Occipital lobe (tissue), 2 donors: ENCODE results near the gene CTLA4. TPM values are rescaled to one million over a fixed set of nuclear protein-coding genes. Genes with fewer than 3 reads are reported as not detected.

Experiments
- DNase-seq: peaks from one replicate; lab custom pipeline; 2025; lab: John Stamatoyannopoulos, UW
- total RNA-seq: library from RNA; depleted of rRNA; stranded (reverse); fragments of >200 nt; gene quantifications from one replicate; pipeline ENCODE4 v1.2.3, GENCODE V29; 2014

CTLA4 gene
- total RNA-seq, 1 donor from 2014 or later: not detected

GRCh38 chr2:203890733-203891132 lies 23.2 kb downstream of the CTLA4 start:
- DNase-seq: no peak

DNA sequence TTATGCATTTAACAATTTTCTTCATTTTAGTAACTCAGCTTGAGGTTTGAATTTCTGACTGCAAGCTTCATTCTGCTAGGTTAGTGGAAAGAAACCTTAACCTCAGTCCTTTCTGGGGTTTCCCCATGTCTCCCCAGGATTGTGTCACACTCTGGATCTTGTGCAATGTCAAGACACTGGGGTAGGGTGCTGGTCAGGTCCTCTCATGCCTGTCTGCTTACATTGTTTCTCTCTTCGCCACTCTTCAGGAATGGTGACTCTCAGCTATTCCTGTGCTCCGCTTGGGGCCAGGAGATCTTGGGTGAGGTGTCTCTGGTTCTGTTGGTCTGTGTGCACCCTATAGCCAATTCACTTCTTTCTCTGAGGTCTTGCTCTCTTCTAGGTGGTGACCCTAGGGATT lies 23.9 kb downstream of the CTLA4 start:
- no peak for DNase-seq

- no peak for DNase-seq
Observed at GRCh38 chr2:203892207-203892606, 24.6 kb downstream of the CTLA4 start.

- DNase-seq: no peak
Observed at GRCh38 chr2:203893401-203893800, 25.8 kb downstream of the CTLA4 start.

DNA sequence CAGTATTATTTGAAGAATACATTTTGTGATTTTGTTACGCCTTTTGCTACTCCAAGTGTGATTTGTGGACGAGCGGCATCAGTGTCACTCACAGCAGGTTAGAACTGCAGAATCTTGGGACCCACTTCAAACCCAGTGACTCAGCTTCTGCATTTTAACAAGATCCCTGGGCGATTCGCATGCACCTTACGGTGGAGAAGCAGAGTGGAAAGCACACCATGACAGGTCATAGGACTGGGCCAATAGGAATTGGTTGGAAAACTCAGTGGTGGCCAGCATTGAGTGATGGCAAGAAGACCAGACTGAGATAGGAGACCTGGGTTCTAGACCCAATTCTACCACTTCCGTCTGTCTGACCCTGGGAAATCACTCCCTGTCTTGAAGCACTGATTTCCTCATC lies 26.3 kb downstream of the CTLA4 start:
- no peak for DNase-seq

DNA sequence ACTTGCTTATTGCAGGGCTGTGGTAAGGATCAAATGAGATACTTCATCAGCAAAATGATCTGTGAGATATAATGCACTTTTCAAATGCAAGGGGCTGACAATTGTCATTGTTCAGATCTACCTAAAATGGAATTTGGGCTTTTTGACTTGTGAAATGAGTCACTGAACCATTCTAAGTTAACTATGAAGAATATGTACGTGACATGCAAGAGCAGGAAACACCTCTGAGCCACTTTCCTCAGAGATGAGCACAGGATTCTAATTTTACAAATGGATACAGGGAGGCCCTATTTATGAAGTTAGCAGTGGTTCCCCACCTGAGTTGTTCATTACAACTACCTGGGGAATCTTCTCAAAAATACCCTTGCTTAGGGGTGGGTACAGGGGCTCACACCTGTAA lies 26.7 kb downstream of the CTLA4 start:
- DNase-seq: no peak

DNA sequence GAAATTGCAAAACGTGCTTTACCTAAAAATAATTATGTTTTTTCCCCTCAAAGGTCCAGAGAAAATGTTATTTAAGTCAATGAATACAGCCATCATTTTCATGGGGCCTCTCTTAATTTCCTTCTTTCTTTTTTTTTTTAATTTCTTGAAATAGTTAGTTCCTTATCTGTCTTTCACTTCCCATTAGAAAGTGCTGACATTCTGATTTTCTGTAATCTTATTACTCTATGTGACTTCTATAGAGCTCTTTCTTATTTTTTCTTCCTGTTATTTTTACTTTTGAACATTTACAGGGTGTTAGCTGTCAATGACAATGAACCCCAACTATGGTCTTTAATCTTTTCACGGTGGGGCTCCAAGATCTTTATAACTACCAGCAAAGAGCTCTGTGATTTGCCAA lies 30.0 kb downstream of the CTLA4 start:
- DNase-seq: no peak

GRCh38 chr2:203898657-203899056 lies 31.1 kb downstream of the CTLA4 start:
- DNase-seq: no peak

DNA sequence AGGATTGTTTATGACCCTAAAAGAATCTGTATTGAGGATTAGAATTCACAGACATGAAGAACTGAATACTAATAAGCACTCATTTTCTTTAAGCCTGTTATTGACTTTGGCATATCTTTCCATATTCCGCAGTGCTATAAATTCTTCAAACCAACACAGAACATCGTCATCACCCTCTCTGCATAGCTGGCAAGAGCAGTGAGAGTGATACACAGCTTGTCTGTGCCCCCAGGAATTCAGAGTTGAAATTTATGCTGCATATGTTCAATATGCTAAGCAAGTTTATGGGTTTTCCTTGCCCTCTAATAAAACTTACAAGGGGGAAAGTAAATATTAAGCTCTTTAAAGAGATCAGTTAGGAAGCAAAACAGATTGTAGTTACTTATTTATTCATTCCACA lies 32.7 kb downstream of the CTLA4 start:
- DNase-seq: no peak

- no peak for DNase-seq
Observed at GRCh38 chr2:203904022-203904421, 36.5 kb downstream of the CTLA4 start.

DNA sequence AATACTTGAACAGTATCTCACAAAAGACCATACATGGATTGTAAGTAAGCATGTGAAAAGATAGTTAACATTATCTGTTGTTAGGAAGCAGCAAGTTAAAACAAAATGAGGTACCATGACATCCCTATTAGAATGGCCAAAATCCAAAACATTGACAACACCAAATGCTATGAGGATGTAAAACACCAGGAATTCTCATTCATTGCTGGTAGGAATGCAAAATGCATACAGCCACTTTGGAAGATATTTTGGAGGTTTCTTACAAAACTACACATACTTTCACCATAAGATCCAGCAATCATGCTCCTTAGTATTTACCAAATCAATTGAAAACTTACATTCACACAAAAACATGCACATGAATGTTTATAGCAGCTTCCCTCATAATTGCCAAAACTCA lies 38.1 kb downstream of the CTLA4 start:
- no peak for DNase-seq

DNA sequence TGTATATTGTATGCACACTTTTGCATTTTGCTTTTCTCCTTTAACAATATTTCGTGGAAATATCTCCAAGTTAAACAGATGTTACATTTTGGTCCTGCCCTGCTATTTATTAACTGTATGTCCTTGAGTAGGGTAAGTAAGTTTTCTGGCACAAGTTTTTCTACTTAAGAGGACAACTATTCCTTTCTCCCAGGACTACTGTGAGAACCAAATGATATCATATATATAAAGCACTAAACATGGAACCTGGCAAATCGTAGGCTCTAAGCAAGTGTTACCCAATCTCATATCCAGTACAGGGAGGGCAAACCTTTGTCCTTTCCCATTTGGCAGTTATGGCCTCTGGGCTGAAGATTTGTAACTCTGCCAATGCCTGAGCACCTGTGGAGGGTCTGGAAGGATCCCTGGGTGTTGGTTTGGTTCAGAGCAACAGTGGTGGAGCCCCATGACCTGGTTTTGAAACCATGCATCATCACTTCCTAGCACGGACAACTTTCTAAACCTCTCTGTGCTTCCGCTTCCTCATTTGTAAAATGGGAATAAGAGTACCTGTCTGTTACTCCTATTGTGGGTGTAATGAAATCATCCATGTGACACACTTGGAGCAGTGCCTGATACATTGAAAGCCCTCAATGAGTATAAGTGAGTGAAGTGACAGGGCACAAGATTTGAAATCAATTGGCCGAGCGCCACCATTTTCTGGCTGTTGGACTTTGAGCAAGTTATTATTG lies 40.7 kb downstream of the CTLA4 start:
- no peak for DNase-seq

- DNase-seq: no peak
Observed at GRCh38 chr2:203908797-203909185, 41.2 kb downstream of the CTLA4 start.

DNA sequence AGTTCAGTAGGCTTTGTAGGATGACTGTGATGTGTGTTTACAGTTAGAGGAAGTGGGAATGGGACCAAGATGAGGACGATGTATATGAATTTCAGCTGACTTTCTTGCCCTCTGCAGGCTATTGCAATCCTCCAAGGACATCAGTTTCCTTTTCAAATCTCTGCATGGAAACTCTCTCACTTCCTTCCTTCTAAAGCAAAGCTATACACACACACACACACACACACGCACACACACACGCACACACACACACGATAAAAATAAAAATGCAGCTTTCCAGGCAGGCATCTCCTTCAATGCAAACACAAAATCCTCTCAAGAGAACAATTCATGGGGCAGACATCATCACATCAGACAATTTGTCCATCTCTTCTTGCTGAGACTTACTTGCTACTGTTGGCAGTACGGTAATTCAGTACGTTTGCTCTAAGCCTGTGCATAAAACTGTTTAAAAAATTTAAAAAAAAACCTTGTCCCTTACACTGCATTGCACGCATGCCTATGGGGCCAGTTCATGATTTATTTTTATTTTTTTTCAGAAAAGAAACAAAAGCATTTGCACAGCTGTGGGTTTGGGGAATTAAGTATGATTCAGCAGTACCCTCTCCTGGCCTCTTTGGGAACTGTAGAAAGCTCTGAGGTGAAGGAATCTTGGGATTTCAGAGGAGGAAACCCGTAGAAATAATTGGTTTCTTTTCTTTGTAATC lies 41.8 kb downstream of the CTLA4 start:
- DNase-seq: no peak

GRCh38 chr2:203909974-203910373 lies 42.4 kb downstream of the CTLA4 start:
- no peak for DNase-seq

DNA sequence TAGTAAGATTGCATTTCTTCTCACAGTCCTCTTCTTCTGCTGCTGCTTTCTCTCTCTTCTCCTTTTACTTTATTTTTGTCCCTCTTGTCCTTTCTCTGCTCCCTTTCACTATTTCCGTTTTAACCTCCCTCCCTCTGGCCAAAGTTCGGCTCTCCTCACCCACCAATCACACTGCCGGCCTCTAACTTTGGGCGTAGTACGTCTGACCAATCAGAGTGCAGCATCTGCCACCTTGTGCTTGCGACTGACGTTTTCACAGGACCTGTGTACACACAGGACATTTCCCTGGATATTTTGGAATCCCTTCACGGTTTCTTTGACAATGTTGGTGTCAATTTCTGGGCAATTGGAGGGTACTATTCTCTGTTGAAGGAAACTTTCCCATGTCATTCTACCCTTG lies 46.4 kb downstream of the CTLA4 start:
- no peak for DNase-seq

- no peak for DNase-seq
Observed at GRCh38 chr2:203914546-203915182, 47.1 kb downstream of the CTLA4 start.

- DNase-seq: no peak
Observed at GRCh38 chr2:203915256-203915655, 47.7 kb downstream of the CTLA4 start.

DNA sequence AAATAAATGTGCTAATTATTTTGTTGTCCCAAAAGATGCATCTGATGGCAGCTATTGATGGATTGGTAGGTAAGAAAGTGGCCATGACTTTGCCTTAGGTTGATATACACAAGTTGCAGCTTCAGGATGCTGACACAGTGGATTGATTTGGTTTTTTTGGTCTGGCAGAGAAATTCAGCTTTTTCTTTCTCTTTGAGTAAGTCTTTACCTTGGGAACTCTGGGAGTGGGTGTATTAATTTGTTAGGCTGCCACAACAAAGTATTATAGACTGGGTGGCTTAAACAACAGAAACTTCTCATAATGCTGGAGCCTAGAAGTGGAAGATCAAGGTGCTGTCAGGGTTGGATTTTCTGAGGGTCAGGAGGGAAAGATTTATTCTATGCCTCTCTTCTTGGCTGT lies 49.2 kb downstream of the CTLA4 start:
- DNase-seq: no peak

DNA sequence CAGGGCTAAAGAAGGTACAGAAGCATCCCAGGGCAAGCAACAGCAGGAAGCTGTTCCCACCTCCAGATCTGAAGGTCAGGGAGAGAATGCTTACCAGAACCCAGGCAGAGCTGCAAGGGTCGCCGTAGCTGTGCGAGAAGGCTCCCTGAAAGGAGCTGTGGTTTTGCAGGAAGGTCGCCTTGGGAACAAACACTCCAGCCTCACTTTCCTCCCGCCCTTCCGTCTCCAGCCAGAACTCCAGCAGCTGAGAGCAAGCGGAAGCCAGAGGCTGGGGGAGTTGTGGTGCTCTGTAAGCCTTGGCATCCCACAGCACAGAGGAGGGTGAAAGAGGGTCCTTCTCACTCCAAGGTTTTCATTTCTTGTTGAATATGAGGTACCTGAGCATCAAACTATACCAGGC lies 50.7 kb downstream of the CTLA4 start:
- no peak for DNase-seq

DNA sequence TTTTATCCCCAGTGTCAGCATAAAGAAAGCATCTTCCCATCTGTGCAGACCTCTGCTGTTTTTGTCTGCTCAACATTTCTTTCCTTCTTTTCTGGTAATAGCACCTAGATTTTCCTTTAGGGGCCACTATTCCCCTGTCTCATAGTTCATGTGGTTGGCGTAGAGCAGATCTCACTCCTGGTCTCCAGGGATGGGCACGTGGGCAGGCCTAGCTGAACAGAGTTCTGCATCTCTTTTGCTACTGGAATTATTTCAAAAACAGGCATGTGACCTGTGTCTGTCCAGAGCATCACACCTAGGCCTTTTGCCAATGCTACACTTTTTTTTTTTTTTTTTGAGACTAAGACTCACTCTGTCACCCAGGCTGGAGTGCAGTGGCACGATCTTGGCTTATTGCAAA lies 51.3 kb downstream of the CTLA4 start:
- no peak for DNase-seq
